CD1c-positive myeloid dendritic cell (primary cell): ENCODE results near the gene IDI1.

Experiments used
- DNase-seq: peaks from one replicate; pipeline ENCODE4 v3.0.0-alpha.2; 2016; ENCODE audit errors: extremely low spot score

Gene IDI1

GRCh38 chr10:994836-995558, 53.9 kb downstream of the IDI1 start:
- no peak for DNase-seq

DNA sequence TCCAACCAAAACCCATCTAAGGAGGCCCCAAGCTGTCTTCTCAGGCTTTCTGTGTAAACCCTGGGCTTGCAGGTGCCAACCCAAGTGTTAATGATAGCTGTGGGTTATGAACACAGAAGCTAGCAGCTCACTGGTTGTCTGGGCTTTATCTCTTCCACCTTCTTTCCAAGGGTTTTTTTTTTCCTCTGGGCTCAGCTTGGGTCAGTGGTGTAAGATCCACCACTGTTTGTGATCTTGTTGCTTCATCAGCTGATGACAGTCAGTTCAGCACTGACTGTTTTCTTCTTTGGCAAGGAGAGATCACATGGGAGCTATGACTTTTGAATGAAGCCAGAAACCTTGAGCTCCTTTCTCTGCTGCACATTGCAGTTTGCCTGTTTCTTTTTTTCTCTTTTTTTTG, 56.0 kb downstream of the IDI1 start:
- no peak for DNase-seq

DNA sequence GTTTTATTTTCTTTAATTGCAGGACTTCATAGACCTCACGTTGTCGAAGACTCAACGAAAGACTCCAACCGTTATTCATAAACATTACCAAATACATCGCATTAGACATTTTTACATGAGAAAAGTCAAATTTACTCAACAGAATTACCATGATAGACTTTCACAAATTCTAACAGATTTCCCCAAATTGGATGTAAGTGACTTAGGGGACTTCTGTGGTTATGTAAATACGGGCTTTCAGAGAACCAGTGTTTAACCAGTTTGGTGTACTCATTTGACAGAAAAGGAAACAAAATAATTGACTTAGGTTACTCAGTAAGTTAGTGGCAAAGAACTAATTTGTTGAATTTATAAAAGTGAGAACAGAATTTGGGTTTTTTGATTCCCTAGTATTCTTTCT, 56.5 kb downstream of the IDI1 start:
- DNase-seq, result no peak

DNA sequence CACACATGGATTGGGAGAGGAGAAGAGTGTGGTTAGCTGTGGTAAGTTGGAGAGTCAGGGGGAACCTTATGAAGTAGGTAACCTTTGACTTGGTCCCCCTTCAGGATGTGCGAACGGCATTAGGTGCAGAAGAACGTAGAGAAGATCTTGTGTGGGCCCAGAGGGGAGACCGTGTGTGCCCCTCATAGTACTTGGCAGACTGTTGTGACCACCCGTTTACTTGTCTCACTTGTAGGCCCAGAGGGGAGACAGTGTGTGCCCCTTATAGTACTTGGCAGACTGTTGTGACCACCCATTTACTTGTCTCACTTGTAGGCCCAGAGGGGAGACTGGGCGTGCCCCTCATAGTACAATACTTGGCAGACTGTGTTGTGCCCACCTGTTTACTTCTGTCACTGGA, 58.1 kb downstream of the IDI1 start:
- no peak for DNase-seq
